Measurements from ENCODE around the gene DIP2C.
"Not testable (repeated sequence)": the region's sequence is repeated elsewhere in the genome, so short reads cannot be mapped to it uniquely, and the experiment has no call there.

The DIP2C gene

DNA sequence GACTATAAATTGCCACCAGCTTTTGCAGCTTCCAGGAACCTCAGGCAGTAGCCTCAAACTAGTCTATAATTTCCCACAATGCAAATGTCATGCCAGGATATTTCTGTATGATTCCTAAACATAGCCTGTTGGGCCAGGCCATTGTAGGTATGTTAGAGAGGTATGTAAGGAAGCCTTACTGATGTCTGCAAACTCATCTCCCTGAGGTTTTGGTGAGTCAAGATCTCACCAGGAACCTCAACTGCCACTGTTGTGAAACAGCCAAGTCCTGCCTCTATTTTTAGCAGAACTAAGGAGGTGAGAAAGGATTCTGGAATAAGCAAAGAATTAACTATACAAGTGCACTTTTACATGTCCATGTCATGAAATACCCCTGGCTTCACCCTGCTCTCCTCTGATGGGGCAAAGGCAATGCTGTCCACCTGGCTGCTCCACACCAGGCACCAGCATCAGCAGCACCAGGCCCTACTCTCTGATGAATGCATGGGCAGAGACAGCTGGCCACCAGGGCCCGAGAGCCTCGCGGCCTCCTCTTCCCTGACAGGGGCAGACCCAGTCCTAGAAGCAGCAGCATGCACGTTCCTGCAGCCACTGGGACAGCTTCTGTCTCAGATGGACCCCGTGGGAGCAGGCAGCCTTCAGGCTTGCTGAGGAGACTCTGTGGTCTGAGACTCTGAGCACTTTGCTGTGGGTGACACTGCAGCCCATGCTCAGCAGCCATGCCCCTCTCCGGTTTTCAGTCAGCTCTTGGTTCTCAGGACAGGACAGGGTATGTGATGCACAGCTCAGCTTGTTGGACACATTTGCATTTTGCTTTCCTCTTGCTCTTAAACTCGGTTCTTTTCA, 407.0 kb downstream of the DIP2C start:
- no peak for DNase-seq

- no peak for DNase-seq
Measured at GRCh38 chr10:279655-280054, 409.8 kb downstream of the DIP2C start.

DNA sequence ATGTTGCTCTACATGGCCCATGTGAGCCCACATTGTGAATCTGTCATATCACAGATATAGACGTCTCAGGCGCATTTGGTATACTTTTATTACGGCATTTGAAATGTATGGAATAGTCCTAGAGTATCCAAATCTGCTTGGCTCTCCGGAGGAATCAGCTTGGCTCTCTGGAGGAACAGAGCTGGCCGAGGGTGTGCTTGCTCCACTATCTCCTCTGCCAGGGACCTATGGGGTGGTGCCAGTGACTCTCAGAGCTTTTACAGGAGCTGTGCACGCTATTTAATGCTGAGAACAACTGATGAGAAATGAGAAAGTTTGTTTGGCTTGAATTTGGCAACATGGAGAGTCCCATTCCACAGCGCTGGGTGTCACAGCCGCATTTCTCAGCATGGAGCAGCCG, 410.2 kb downstream of the DIP2C start:
- no peak for DNase-seq

GRCh38 chr10:278707-279106, 410.8 kb downstream of the DIP2C start:
- no peak for DNase-seq

GRCh38 chr10:277963-278362, 411.5 kb downstream of the DIP2C start:
- no peak for DNase-seq

DNA sequence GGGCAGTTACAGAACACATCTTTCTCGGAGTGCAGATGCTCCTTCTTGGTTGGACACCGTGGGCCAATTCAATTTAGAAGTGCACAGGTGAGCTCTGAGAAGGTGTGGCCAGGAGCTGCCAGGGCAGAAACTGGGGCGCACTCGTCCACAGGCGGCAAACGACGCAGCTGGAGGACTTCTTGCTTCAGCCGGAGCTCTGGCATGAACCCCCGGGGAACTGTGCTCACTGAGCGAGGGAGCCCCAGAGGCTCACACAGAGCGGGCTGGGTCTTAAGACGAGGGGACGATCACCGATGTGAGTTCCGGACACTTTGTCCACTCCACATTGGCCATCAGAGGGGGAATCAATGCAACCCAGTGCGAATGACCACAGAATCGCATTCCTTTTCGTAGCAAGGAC, 413.8 kb downstream of the DIP2C start:
- no peak for DNase-seq

DNA sequence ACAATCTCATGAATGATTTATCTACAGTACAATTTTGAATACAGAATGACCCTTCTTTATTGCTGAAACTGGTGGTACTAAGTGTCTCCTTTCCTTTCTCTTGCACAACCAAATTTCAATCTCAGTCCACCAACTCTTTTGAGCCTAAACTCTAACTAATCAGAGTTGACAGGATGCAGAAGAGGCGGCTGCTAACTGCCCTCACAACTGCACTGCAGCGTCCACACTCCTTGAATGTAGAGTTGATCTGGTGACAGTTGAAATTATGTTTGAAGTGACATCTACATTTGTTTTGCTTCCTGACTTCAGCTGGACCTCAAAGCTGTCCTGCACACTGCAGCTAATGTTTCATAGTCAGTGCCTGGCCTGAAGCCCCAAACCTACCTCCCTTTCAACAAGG, 414.6 kb downstream of the DIP2C start:
- no peak for DNase-seq

- no peak for DNase-seq
Measured at GRCh38 chr10:273088-273487, 416.4 kb downstream of the DIP2C start.

GRCh38 chr10:271722-272121, 417.7 kb downstream of the DIP2C start:
- DNase-seq, result no peak

- DNase-seq, result no peak
Measured at GRCh38 chr10:271201-271600, 418.3 kb downstream of the DIP2C start.

GRCh38 chr10:269440-270074, 419.9 kb downstream of the DIP2C start:
- DNase-seq, result no peak

GRCh38 chr10:267705-268104, 421.8 kb downstream of the DIP2C start:
- DNase-seq, result no peak

GRCh38 chr10:266974-267425, 422.5 kb downstream of the DIP2C start:
- no peak for DNase-seq

DNA sequence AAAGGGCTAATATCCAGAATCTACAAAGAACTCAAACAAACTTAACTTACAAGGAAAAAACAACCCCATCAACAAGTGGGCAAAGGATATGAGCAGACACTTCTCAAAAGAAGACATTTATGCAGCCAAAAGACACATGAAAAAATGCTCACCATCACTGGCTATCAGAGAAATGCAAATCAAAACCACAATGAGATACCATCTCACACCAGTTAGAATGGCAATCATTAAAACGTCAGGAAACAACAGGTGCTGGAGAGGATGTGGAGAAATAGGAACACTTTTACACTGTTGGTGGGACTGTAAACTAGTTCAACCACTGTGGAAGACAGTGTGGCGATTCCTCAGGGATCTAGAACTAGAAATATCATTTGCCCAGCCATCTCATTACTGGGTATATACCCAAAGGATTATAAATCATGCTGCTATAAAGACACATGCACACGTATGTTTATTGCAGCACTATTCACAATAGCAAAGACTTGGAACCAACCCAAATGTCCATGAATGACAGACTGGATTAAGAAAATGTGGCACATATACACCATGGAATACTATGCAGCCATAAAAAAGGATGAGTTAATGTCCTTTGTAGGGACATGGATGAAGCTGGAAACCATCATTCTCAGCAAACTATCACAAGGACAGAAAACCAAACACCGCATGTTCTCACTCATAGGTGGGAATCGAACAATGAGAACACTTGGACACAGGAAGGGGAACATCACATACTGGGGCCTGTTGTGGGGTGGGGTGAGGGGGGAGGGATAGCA, 423.5 kb downstream of the DIP2C start:
- not testable (repeated sequence) for DNase-seq

GRCh38 chr10:265074-265440, 424.4 kb downstream of the DIP2C start:
- not testable (repeated sequence) for DNase-seq

DNA sequence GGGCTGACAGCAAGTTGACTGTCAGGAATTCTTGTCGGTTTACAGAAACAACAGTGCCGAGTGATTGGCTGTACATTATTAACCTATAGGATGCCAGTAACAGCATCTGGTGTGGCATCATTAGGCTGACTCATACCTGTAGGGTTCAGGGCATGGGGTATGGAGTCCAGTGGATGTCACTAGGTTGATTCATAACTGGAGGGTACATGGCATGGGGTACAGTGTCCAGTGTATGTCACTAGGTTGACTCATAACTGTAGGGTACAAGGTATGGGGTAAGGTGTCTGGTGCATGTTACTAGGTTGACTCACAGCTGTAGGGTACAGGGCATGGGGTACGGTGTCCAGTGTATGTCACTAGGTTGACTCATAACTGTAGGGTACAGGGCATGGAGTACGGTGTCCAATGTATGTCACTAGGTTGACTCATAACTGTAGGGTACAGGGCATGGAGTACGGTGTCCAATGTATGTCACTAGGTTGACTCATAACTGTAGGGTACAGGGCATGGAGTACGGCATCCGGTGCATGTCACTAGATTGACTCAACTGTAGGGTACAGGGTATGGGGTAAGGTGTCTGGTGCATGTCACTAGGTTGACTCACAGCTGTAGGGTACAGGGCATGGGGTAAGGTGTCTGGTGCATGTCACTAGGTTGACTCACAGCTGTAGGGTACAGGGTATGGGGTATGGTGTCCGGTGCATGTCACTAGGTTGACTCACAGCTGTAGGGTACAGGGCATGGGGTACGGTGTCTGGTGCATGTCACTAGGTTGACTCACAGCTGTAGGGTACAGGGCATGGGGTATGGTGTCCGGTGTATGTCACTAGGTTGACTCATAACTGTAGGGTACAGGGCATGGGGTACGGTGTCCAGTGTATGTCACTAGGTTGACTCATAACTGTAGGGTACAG, 425.1 kb downstream of the DIP2C start:
- not testable (repeated sequence) for DNase-seq

DNA sequence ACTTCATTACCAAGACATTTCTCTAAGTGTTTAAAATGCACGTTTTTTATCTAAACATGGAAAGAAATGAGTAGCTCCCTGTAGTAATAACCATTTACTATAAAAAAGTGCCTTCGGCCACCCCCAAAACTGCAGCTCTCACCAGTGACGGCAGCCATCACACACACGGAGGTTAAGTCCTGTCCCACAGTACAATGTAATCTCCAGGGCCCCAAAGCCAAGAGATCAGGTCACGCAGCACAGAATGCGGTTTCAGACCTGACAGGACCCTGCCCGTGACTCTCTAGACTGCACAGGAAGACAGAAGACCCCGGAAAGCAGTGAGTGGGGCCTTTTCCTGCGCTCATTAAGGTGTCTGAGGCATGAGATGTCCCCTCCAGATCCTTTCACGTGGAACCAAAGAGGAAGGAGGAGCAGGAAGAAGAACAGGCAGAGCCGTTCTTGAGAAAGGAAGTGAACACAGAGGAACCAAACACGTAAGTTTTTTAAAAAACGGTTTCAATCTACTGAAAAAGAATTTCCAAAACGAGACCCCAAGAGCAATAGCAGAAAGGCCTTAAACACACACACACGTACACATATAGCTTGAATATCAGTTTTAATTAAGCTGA, 428.5 kb downstream of the DIP2C start:
- no peak for DNase-seq

GRCh38 chr10:251982-252582, 437.4 kb downstream of the DIP2C start:
- DNase-seq, result no peak

DNA sequence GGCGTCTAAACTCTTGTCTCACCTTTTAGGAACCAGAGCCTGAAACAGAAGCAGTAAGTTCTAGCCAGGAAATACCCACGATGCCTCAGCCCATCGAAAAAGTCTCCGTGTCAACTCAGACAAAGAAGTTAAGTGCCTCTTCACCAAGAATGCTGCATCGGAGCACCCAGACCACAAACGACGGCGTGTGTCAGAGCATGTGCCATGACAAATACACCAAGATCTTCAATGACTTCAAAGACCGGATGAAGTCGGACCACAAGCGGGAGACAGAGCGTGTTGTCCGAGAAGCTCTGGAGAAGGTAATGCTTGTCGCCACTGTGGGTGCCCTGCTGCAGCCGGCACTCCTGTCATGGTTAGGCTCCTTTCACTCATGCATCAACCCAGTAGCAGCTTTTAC, 441.2 kb downstream of the DIP2C start:
- DNase-seq, result no peak

GRCh38 chr10:247480-247879, 442.0 kb downstream of the DIP2C start:
- no peak for DNase-seq

- no peak for DNase-seq
Measured at GRCh38 chr10:246431-246830, 443.0 kb downstream of the DIP2C start.

- no peak for DNase-seq
Measured at GRCh38 chr10:244227-244626, 445.2 kb downstream of the DIP2C start.

Measured in GOT3 (cell line).